GM21619 (cell line): ENCODE measurements around the gene JAG1.
"Not testable (repeated sequence)": the region's sequence is repeated elsewhere in the genome, so short reads cannot be mapped to it uniquely, and the experiment has no call there.

ENCODE experiments used
- ATAC-seq: cut with Tn5 transposase; IDR thresholded peaks from one replicate; pipeline ENCODE4 v1.9.1; 2021; ENCODE audit not compliant: unreplicated experiment

Gene JAG1

DNA sequence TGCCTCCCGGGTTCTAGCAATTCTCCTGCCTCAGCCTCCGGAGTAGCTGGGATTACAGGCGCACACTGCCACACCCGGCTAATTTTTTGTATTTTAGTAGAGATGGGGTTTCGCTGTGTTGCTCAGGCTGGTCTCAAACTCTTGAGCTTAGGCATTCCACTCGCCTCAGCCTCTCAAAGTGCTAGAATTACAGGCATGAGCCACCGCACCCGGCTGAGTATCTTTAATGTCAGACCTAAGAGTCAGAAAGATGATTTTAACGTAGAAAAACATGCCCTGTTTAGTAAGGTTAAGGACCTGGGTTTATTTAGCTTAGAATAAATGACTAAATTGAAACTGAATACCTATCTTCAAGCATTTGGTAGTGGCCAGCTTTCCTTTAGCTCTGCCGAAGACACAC is 83.4 kb downstream of the JAG1 start:
- ATAC-seq = not testable (repeated sequence)
